ENCODE results near the gene AKR1B15. TPM values are rescaled to one million over a fixed set of nuclear protein-coding genes. Genes with fewer than 3 reads are reported as not detected.
A peak's percentile ranks its signal among the peaks of the same experiment; 100 is the strongest.

AKR1B15 gene
- total RNA-seq, 1 experiment from 2014 or later, result 0.73 TPM

DNA sequence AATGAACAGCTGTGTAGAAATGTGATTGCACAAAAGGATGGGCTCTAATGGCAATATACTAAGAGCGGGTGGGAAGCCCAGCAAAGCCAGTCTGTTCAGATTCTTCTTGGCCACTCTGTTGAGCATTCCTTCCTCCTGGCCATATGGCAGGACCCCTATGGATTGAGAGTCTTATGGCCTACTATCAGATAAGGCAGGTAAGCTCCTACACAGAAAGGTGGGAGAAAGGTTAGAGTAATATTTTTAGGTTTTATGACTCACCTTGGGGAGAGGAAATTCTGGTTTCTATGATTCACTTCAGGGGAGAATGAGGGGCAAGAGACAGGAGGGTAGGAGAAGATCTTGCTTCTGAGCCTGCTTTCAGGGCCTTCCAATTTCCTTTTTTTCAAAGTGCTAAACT is 36.6 kb upstream of the AKR1B15 start:
- CTCF ChIA-PET, result interaction anchor here (0.6 to 5.4 kb wide), 4 partner anchors 32 to 313 kb away, joined by 3 to 62 read pairs (median 8); no protein-coding TSS in a partner anchor
- H3K27ac Mint-ChIP-seq (ENCODE audit: unreplicated experiment), result peak overlapping the region; percentile 24
- no peak overlapping the region for H3K4me3 Mint-ChIP-seq (ENCODE audit: low read depth, unreplicated experiment)
- intact Hi-C loops (cut with micrococcal nuclease; ENCODE audit: unreplicated experiment), result loop anchor here (2.0 to 10.0 kb wide), 2 partner anchors 31 to 147 kb away; no protein-coding TSS in a partner anchor
- TF ChIP-seq, protein P1, sequence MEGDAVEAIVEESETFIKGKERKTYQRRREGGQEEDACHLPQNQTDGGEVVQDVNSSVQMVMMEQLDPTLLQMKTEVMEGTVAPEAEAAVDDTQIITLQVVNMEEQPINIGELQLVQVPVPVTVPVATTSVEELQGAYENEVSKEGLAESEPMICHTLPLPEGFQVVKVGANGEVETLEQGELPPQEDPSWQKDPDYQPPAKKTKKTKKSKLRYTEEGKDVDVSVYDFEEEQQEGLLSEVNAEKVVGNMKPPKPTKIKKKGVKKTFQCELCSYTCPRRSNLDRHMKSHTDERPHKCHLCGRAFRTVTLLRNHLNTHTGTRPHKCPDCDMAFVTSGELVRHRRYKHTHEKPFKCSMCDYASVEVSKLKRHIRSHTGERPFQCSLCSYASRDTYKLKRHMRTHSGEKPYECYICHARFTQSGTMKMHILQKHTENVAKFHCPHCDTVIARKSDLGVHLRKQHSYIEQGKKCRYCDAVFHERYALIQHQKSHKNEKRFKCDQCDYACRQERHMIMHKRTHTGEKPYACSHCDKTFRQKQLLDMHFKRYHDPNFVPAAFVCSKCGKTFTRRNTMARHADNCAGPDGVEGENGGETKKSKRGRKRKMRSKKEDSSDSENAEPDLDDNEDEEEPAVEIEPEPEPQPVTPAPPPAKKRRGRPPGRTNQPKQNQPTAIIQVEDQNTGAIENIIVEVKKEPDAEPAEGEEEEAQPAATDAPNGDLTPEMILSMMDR (IDR thresholded peaks at IDR 0.05; ENCODE audit: unreplicated experiment), result no peak
- no peak for DNase-seq
- H3K9me3 Mint-ChIP-seq (ENCODE audit: low read depth, unreplicated experiment), result no peaks in the 10 kb centered on the region
- BruUV-seq (replicated peaks), result no TSS peak
- H3K4me1 Mint-ChIP-seq (ENCODE audit: low read depth, unreplicated experiment), result peaks cover 35% of the 10 kb centered on the region
- no peaks in the 10 kb centered on the region for H3K27me3 Mint-ChIP-seq (ENCODE audit: unreplicated experiment)
- no peaks in the 10 kb centered on the region for H3K36me3 Mint-ChIP-seq (ENCODE audit: insufficient read depth, unreplicated experiment)

DNA sequence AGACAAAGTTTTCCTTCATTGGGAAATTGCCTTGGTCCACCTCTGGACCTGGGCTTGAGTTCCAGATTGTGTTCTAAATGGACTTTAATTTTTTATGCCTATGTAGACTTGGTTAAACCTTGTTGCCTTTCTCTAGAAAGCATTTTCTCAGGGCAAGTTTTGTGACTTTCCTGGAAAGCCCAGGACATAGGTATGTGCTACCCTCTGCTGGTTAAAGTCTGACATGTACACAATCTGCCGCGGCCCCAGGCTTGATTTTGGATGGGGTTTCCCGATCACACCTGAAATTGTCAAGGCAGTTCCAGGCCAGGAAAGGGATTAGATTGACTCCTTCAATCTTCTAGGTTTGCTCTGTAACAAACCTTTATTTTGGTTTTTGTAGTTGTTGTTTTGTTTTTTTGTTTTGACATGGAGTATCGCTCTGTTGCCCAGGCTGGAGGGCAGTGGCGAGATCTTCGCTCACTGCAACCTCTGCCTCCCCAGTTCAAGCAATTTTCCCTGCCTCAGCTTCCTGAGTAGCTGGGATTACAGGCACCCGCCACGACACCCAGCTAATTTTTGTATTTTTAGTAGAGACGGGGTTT is 35.6 kb upstream of the AKR1B15 start:
- intact Hi-C loops (cut with micrococcal nuclease; ENCODE audit: unreplicated experiment), result loop anchor here (1.0 to 10.0 kb wide), 3 partner anchors 32 to 148 kb away; no protein-coding TSS in a partner anchor
- no peaks in the 10 kb centered on the region for H3K9me3 Mint-ChIP-seq (ENCODE audit: low read depth, unreplicated experiment)
- peak; percentile 67 for DNase-seq
- TF ChIP-seq, protein P1 (IDR thresholded peaks at IDR 0.05; ENCODE audit: unreplicated experiment), result peak; percentile 77
- BruUV-seq (replicated peaks), result no TSS peak
- no peaks in the 10 kb centered on the region for H3K27me3 Mint-ChIP-seq (ENCODE audit: unreplicated experiment)
- no peak overlapping the region for H3K27ac Mint-ChIP-seq (ENCODE audit: unreplicated experiment)
- H3K4me1 Mint-ChIP-seq (ENCODE audit: low read depth, unreplicated experiment), result peaks cover 35% of the 10 kb centered on the region
- H3K4me3 Mint-ChIP-seq (ENCODE audit: low read depth, unreplicated experiment), result no peak overlapping the region
- CTCF ChIA-PET, result interaction anchor here (1.4 to 5.4 kb wide), 5 partner anchors 14 to 93 kb away, joined by 3 to 62 read pairs (median 9); partner anchors contain the start of gene AKR1B10
- H3K36me3 Mint-ChIP-seq (ENCODE audit: insufficient read depth, unreplicated experiment), result no peaks in the 10 kb centered on the region

DNA sequence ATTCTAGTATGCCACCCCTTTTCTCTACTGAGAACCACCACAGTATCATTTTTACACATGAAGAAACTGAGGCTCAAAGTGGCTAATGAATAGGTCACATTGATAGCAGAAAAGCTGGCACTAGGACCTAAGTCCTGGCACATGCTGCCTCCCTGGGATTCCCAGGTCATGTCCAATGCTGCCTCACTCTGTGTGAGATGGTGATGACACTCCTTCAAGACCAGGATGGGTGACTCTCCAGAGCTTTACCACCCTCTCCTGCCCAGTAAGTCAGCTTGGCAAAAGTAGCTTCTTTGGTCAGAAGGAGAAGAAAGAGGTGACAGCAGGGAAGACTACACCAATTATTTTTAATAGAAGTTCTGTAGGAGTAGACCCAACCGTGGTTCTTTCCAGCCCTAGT is 34.8 kb upstream of the AKR1B15 start:
- BruUV-seq (replicated peaks), result no TSS peak
- Mint-ChIP-seq H3K27me3 (ENCODE audit: unreplicated experiment) (no peaks in the 10 kb centered on the region), H3K36me3 (ENCODE audit: insufficient read depth, unreplicated experiment) (no peaks in the 10 kb centered on the region), H3K4me3 (ENCODE audit: low read depth, unreplicated experiment) (no peak overlapping the region), H3K9me3 (ENCODE audit: low read depth, unreplicated experiment) (no peaks in the 10 kb centered on the region), H3K27ac (ENCODE audit: unreplicated experiment) (no peak overlapping the region), H3K4me1 (ENCODE audit: low read depth, unreplicated experiment) (peaks cover 35% of the 10 kb centered on the region)
- CTCF ChIA-PET, result interaction anchor here (1.0 to 5.4 kb wide), 8 partner anchors 13 to 94 kb away, joined by 3 to 62 read pairs (median 6); partner anchors contain the start of gene AKR1B10
- TF ChIP-seq, protein P1 (IDR thresholded peaks at IDR 0.05; ENCODE audit: unreplicated experiment), result no peak
- intact Hi-C loops (cut with micrococcal nuclease; ENCODE audit: unreplicated experiment), result loop anchor here (1.0 to 10.0 kb wide), 2 partner anchors 92 to 149 kb away; no protein-coding TSS in a partner anchor
- no peak for DNase-seq

DNA sequence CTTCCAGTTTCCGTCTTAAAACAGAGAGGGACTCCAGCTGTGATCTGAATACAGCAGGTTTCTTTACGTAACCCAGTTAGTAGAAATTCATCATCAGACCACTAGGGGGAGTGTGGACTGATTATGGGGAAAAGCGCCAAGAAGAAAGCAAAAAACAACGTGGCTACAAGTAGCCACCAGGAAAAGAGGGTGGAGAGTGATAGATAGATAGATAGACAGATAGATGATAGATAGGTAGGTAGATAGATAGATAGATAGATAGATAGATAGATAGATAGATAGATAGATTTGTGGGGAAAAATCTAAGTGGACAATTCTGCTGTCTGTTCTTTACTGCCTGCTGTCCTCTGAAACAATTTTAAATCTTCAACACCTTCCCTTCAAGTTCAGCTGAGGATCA is 34.2 kb upstream of the AKR1B15 start:
- Mint-ChIP-seq H3K4me1 (ENCODE audit: low read depth, unreplicated experiment) (peaks cover 40% of the 10 kb centered on the region), H3K36me3 (ENCODE audit: insufficient read depth, unreplicated experiment) (no peaks in the 10 kb centered on the region), H3K27me3 (ENCODE audit: unreplicated experiment) (no peaks in the 10 kb centered on the region), H3K4me3 (ENCODE audit: low read depth, unreplicated experiment) (no peak overlapping the region), H3K9me3 (ENCODE audit: low read depth, unreplicated experiment) (no peaks in the 10 kb centered on the region), H3K27ac (ENCODE audit: unreplicated experiment) (no peak overlapping the region)
- DNase-seq, result peak; percentile 66
- CTCF ChIA-PET, result interaction anchor here (1.0 to 5.4 kb wide), 8 partner anchors 13 to 94 kb away, joined by 3 to 62 read pairs (median 6); partner anchors contain the start of gene AKR1B10
- BruUV-seq (replicated peaks), result no TSS peak
- TF ChIP-seq, protein P1 (IDR thresholded peaks at IDR 0.05; ENCODE audit: unreplicated experiment), result peak; percentile 71
- intact Hi-C loops (cut with micrococcal nuclease; ENCODE audit: unreplicated experiment), result loop anchor here (1.0 to 10.0 kb wide), 2 partner anchors 92 to 150 kb away; no protein-coding TSS in a partner anchor

Data from Calu3 (cell line).